Measurements from ENCODE around the gene ANO3. TPM values are rescaled to one million over a fixed set of nuclear protein-coding genes. Genes with fewer than 3 reads are reported as not detected.

ANO3 gene
- total RNA-seq, 4 donors from 2014 or later: 0.13 to 0.63 (median 0.52) TPM

DNA sequence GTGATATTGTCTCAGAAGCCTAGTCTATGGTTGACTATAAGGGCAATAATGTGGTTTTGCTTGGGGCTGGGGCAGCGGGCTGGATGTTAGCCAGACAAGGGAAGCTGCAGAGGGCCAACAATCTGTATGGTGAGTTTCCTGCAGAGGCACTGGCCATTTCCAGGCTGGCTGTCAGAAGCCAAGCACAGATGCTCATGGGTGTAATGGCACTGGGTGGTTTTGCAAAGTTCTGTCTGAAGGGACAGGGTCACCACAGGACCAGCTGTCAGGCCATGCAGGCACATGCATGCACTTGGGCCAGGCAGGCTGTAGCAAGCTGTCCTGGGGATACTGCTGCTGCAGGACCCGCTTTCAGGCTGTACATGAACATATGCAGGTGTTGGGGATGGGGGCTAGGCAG is 281.8 kb downstream of the ANO3 start:
- Histone ChIP-seq H3K27me3 (no peaks in the 10 kb centered on the region), H3K4me1 (no peaks in the 10 kb centered on the region), H3K9me3 (no peaks in the 10 kb centered on the region), H3K4me3 (replicated peaks in 1 of 3) (no peak overlapping the region), H3K27ac (no peak overlapping the region), H3K36me3 (no peaks in the 10 kb centered on the region)
- TF ChIP-seq, protein P1, sequence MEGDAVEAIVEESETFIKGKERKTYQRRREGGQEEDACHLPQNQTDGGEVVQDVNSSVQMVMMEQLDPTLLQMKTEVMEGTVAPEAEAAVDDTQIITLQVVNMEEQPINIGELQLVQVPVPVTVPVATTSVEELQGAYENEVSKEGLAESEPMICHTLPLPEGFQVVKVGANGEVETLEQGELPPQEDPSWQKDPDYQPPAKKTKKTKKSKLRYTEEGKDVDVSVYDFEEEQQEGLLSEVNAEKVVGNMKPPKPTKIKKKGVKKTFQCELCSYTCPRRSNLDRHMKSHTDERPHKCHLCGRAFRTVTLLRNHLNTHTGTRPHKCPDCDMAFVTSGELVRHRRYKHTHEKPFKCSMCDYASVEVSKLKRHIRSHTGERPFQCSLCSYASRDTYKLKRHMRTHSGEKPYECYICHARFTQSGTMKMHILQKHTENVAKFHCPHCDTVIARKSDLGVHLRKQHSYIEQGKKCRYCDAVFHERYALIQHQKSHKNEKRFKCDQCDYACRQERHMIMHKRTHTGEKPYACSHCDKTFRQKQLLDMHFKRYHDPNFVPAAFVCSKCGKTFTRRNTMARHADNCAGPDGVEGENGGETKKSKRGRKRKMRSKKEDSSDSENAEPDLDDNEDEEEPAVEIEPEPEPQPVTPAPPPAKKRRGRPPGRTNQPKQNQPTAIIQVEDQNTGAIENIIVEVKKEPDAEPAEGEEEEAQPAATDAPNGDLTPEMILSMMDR (IDR thresholded peaks at IDR 0.05): no peak
- no peak for TF ChIP-seq POLR2A (IDR thresholded peaks at IDR 0.05)
- WGBS, 2 donors: 71 to 100% methylated on average over 2 of the region's 2 CpGs
- DNase-seq: no peak
- intact Hi-C loops (cut with DNase I): no loop called here

- H3K27ac ChIP-seq: no peak overlapping the region
- DNase-seq: no peak
- H3K9me3 ChIP-seq: no peaks in the 10 kb centered on the region
- intact Hi-C loops (cut with DNase I): no loop called here
- H3K4me1 ChIP-seq: peaks cover 0 to 5% of the 10 kb centered on the region in 2 donors
- H3K27me3 ChIP-seq: no peaks in the 10 kb centered on the region
- 56 to 57% methylated on average over 1 of the region's 1 CpG for WGBS, 2 donors
- no peak overlapping the region for H3K4me3 ChIP-seq (replicated peaks in 1 of 3)
- TF ChIP-seq, protein P1 (IDR thresholded peaks at IDR 0.05): no peak
- TF ChIP-seq POLR2A (IDR thresholded peaks at IDR 0.05): no peak
- H3K36me3 ChIP-seq: no peaks in the 10 kb centered on the region
These were observed 286.5 kb downstream of the ANO3 start for GRCh38 chr11:26618441-26618840.

DNA sequence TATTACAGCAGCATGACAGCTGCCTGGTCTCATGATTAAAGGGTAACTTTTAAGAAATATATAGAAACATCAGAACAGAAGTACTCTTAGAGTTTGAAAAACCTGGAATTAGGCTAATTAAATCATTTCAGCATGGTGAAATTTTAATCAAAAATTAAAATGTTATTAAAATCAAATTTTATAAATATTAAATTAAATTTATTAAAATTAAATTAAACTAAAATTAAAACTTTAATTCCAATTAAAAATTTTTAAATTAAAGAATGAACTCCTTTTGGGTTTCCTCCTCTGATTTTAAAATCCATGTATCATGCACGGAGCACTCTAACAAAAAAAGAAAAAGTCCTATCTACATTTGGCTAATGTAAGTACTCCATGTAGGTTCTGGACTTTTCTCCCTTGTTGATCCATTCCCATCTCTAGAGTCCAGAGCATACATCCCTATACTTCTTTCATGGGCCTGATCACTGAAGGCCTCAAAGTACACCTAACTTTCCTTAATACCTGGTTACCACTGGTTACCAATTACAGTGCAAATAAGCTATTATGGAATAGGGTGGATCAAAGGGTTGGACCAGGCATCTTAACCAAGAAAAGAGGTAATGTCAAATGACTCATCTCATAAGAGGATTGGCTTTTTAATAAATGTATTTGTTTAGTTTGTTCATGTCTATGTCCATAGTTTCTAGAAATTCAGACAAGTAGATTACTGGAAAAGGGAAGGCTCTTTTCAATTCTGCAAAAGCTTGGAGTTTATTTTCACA is 288.5 kb downstream of the ANO3 start:
- TF ChIP-seq, protein P1 (IDR thresholded peaks at IDR 0.05): no peak
- TF ChIP-seq POLR2A (IDR thresholded peaks at IDR 0.05): no peak
- WGBS, 2 donors: 96 to 99% methylated on average over 1 of the region's 1 CpG
- Histone ChIP-seq H3K4me3 (replicated peaks in 1 of 3) (no peak overlapping the region), H3K9me3 (no peaks in the 10 kb centered on the region), H3K27ac (no peak overlapping the region), H3K36me3 (no peaks in the 10 kb centered on the region), H3K27me3 (no peaks in the 10 kb centered on the region), H3K4me1 (peaks cover 0 to 5% of the 10 kb centered on the region in 2 donors)
- intact Hi-C loops (cut with DNase I): no loop called here
- no peak for DNase-seq

DNA sequence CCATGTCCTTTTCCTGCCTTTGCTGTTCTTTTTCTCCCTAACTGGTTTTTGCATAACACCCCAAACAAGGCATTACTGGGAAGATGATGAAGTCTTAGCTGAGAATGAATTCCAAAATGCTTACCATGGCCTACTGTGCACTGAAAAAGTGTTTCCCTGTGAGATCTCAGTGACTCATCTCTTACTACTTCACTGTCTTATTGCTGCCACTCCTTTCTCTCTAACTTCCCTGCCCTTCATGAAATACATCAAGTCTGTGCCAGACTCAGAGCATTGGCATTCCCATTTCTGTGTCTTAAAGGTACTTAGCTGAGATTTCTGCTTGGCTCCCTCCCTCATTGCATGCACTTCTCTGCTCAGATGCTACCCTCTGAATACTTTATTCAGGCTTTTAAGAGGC is 289.2 kb downstream of the ANO3 start:
- H3K9me3 ChIP-seq: no peaks in the 10 kb centered on the region
- H3K36me3 ChIP-seq: no peaks in the 10 kb centered on the region
- peak in 1 of 2 donors; percentile 13 for DNase-seq
- no peak overlapping the region for H3K4me3 ChIP-seq (replicated peaks in 1 of 3)
- intact Hi-C loops (cut with DNase I): no loop called here
- H3K27me3 ChIP-seq: no peaks in the 10 kb centered on the region
- H3K4me1 ChIP-seq: peaks cover 0 to 5% of the 10 kb centered on the region in 2 donors
- peak overlapping the region in 1 of 3 donors; percentile 17 for H3K27ac ChIP-seq
- TF ChIP-seq POLR2A (IDR thresholded peaks at IDR 0.05): no peak
- TF ChIP-seq, protein P1 (IDR thresholded peaks at IDR 0.05): no peak

- Histone ChIP-seq H3K4me1 (peaks cover 0 to 5% of the 10 kb centered on the region in 2 donors), H3K27ac (no peak overlapping the region), H3K9me3 (no peaks in the 10 kb centered on the region), H3K4me3 (replicated peaks in 1 of 3) (no peak overlapping the region), H3K27me3 (no peaks in the 10 kb centered on the region), H3K36me3 (no peaks in the 10 kb centered on the region)
- WGBS, 2 donors: 90 to 93% methylated on average over 2 of the region's 2 CpGs
- intact Hi-C loops (cut with DNase I): no loop called here
- DNase-seq: no peak
- TF ChIP-seq POLR2A (IDR thresholded peaks at IDR 0.05): no peak
These were observed 290.3 kb downstream of the ANO3 start for GRCh38 chr11:26622181-26622580.

Measured in thyroid gland (tissue), 4 donors.